Measurements from ENCODE around the gene AP2B1. TPM values are rescaled to one million over a fixed set of nuclear protein-coding genes. Genes with fewer than 3 reads are reported as not detected.

The AP2B1 gene
- total and polyA plus RNA-seq, 9 of the 15 experiments (the other 6 are each of a cell fraction or from before 2014, with no cell fraction given): 60.1 to 287 (median 105) TPM

DNA sequence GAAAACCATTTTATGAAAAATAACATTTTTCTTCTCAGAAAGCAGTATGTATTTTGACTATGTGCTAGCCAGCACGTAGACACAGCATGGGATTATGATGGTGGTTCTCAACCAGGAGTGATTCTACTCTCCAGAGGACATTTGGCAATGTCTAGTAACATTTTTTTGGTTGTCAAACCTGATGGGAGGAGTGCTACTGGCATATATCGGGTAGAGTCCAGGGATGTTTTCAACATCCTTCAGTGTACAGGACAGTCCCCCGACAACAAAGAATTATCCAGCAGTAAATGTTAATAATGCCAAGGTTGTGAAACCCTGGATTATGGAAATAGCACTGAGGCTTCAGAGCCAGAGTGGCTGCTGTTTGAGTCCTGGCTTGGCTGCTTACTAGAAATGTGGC, 27.7 kb downstream of the AP2B1 start (continued):
- TF ChIP-seq, protein P1, sequence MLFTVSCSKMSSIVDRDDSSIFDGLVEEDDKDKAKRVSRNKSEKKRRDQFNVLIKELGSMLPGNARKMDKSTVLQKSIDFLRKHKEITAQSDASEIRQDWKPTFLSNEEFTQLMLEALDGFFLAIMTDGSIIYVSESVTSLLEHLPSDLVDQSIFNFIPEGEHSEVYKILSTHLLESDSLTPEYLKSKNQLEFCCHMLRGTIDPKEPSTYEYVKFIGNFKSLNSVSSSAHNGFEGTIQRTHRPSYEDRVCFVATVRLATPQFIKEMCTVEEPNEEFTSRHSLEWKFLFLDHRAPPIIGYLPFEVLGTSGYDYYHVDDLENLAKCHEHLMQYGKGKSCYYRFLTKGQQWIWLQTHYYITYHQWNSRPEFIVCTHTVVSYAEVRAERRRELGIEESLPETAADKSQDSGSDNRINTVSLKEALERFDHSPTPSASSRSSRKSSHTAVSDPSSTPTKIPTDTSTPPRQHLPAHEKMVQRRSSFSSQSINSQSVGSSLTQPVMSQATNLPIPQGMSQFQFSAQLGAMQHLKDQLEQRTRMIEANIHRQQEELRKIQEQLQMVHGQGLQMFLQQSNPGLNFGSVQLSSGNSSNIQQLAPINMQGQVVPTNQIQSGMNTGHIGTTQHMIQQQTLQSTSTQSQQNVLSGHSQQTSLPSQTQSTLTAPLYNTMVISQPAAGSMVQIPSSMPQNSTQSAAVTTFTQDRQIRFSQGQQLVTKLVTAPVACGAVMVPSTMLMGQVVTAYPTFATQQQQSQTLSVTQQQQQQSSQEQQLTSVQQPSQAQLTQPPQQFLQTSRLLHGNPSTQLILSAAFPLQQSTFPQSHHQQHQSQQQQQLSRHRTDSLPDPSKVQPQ (CRISPR knock-in tag; IDR thresholded peaks at IDR 0.05; ENCODE audit: borderline replicate concordance): no peak
- TF ChIP-seq, protein P2, sequence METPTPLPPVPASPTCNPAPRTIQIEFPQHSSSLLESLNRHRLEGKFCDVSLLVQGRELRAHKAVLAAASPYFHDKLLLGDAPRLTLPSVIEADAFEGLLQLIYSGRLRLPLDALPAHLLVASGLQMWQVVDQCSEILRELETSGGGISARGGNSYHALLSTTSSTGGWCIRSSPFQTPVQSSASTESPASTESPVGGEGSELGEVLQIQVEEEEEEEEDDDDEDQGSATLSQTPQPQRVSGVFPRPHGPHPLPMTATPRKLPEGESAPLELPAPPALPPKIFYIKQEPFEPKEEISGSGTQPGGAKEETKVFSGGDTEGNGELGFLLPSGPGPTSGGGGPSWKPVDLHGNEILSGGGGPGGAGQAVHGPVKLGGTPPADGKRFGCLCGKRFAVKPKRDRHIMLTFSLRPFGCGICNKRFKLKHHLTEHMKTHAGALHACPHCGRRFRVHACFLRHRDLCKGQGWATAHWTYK (CRISPR knock-in tag; IDR thresholded peaks at IDR 0.05): no peak
- TF ChIP-seq ZNF444 (CRISPR knock-in tag; IDR thresholded peaks at IDR 0.05) (no peak), RBM34 (IDR thresholded peaks at IDR 0.05; ENCODE audit: borderline replicate concordance, insufficient read depth, low read length) (no peak), SIRT6 (IDR thresholded peaks at IDR 0.05; ENCODE audit: low read depth, low read length) (no peak), ZNF76 (CRISPR knock-in tag; IDR thresholded peaks at IDR 0.05; ENCODE audit: borderline replicate concordance) (no peak), CBX1 (IDR thresholded peaks at IDR 0.05; ENCODE audit: low read depth) (no peak)

All from K562 (cell line).